GM21576 (cell line): ENCODE measurements around the gene HELQ.
"Not testable (repeated sequence)": the region's sequence is repeated elsewhere in the genome, so short reads cannot be mapped to it uniquely, and the experiment has no call there.

Experiments
- ATAC-seq: cut with Tn5 transposase; IDR thresholded peaks from one replicate; pipeline ENCODE4 v1.9.1; 2021; ENCODE audit warnings: mild to moderate bottlenecking, moderate library complexity; ENCODE audit not compliant: unreplicated experiment

HELQ gene, protein sequence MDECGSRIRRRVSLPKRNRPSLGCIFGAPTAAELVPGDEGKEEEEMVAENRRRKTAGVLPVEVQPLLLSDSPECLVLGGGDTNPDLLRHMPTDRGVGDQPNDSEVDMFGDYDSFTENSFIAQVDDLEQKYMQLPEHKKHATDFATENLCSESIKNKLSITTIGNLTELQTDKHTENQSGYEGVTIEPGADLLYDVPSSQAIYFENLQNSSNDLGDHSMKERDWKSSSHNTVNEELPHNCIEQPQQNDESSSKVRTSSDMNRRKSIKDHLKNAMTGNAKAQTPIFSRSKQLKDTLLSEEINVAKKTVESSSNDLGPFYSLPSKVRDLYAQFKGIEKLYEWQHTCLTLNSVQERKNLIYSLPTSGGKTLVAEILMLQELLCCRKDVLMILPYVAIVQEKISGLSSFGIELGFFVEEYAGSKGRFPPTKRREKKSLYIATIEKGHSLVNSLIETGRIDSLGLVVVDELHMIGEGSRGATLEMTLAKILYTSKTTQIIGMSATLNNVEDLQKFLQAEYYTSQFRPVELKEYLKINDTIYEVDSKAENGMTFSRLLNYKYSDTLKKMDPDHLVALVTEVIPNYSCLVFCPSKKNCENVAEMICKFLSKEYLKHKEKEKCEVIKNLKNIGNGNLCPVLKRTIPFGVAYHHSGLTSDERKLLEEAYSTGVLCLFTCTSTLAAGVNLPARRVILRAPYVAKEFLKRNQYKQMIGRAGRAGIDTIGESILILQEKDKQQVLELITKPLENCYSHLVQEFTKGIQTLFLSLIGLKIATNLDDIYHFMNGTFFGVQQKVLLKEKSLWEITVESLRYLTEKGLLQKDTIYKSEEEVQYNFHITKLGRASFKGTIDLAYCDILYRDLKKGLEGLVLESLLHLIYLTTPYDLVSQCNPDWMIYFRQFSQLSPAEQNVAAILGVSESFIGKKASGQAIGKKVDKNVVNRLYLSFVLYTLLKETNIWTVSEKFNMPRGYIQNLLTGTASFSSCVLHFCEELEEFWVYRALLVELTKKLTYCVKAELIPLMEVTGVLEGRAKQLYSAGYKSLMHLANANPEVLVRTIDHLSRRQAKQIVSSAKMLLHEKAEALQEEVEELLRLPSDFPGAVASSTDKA

DNA sequence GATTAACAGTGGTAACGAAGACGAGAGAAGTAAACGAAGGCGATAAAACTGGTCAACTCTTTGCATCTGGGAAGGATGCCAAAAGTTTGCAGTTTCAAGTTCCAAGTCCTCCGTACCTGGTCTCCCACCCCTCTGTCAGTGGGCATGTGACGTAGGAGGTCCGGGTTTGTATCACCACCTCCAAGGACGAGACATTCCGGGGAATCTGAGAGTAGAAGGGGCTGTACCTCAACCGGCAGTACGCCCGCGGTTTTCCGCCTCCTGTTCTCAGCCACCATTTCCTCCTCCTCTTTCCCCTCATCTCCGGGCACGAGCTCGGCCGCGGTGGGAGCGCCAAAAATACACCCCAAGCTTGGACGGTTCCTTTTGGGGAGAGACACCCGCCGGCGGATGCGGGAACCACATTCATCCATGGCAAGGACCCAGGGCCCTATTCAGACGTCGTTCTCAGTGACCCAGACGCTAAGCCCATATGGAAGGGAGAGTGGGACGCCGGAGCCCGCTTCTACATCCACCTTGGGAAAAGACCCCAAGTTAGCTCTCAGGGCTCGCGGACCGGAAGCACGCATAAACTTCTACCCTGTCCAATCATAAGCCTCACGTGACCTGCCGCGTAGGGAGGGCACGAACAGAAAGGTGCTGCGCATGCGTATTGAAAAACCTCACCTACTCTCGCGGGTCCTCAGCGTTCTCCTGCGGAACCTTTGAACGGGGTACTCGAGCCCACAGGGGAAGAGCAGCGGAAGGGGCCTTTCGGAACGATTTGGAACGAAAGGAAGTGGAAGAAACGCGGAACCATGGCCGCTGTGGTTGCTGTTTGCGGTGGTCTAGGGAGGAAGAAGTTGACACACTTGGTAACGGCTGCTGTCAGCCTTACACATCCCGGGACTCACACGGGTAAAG, at the start of gene HELQ, which contains the start of gene MRPS18C:
Gene HELQ, minus strand, starts transcription at position 543 of the 903 bp plus-strand sequence. Its CDS starts 130 bp downstream, at position 413.
Gene MRPS18C, plus strand, starts transcription at position 778 of the 903 bp plus-strand sequence. Its CDS starts 20 bp downstream, at position 798.
- ATAC-seq = peak; percentile 97

DNA sequence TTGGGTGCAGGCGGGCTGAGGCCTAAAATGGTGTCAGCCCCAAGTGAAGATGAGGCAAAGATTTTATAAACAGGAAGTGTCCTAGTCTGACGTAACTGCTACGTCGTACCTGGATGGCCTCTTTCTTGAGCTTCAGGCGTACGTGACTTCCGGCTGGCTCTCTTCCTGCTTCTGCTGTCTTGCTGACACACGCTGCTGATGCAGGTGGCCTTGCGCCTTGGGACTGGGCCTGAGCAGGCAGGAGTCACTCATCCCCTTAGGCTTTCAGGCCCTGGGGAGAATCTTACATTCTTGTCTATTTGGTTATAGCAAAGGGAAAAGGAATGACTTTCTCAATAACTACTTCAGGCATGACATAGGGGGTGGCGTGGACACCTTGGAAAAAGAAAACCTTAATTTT, 49.4 kb upstream of the HELQ start:
- ATAC-seq = no peak

GRCh38 chr4:83504503-83504902, 48.9 kb upstream of the HELQ start:
- no peak for ATAC-seq

GRCh38 chr4:83503974-83504373, 48.4 kb upstream of the HELQ start:
- ATAC-seq = no peak

- not testable (repeated sequence) for ATAC-seq
Measured at GRCh38 chr4:83501671-83502070, 46.0 kb upstream of the HELQ start.

- ATAC-seq = no peak
Measured at GRCh38 chr4:83498187-83498586, 42.6 kb upstream of the HELQ start.

DNA sequence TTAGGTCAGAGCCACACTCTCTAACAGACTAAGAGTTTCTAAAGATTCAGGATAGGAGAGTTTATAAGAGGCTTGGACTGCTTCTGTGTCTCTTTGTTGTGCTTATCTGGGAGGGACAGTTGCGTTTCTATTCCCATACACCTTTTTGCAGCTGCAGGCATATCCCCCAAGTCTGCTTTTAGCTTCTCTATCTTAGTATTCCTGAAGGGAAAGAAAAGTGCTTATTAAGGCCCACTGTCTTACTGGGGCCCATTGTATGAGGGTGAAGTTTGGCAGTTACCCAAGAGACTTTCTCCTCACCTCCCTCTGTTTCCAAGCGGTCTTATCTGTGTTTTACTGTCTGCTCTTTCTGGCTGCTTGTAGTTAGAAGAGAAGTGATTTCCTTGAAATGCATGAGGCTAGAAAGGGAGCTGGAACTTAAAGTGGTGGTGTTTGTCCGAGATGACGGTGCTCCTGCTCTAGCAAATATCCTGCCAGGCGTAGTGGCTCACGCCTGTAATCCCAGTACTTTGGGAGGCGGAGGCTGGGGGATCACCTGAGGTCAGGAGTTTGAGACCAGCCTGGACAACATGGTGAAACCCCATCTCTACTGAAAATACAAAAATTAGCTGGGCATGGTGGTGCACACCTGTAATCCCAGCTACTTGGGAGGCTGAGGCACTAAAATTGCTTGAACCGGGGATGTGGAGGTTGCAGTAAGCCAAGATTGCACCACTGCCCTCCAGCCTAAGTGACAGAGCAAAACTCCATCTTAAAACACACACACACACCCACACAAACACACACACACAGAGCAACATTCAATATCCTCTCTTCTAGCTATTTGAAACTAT, 40.7 kb upstream of the HELQ start:
- ATAC-seq = not testable (repeated sequence)

DNA sequence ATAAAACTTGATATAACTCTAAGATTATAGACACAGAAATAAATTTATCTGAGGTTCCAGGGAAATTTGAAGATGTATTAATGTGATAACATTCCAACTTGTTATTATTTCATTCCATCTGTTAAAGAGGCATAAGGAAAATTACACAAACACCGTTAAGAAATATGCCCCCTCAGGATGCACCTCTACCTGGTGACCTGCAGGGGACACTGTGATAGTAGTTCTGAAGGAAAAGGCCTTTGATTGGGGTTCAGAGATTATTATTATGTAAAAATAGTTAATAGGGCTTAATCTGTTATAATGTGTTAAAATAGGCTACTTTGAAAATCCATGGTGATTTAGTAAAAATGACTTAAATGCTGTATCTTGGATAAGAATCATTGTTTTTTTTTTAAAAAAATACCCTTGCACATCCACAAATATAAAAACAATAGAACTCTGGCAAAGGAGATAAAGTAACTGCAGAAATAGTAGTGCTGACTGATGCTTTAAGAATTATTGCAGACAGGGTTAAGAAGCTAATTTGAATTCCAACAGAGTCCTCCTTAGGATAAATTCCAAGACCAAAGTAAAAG, 35.3 kb upstream of the HELQ start:
- peak; percentile 71 for ATAC-seq

GRCh38 chr4:83489711-83490326, 34.2 kb upstream of the HELQ start:
- ATAC-seq = no peak

DNA sequence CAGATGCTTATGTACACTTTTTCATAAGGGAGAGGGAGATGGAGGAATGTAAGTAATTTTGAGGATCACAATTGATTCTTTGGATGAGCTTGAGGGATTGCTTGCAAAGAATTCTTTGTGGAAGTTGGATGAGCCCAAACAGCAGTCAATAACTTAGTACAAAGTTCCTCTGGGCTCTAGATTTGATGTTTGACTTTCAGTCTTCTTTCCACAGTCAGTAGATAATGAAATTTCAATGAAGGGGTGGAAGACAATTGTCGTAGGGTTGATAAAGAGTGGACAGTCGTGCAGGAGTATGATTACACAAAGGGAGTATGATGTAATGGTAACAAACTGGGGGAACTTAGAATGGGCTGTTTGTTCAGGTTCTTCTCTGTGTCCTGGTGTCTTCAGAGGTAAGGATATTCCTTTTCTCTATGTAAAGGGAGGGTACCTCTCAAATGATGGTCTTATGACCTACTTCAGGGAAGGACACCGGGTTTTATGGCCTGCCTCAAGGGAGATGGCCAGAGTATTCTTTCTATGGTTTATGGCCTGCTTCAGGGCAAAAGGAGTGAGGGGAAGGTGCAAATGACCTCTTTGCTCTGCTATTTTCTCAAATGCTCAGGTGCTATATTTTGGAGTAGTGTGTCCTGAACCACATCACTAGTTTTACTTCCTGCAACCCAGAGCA, 31.0 kb upstream of the HELQ start:
- no peak for ATAC-seq

DNA sequence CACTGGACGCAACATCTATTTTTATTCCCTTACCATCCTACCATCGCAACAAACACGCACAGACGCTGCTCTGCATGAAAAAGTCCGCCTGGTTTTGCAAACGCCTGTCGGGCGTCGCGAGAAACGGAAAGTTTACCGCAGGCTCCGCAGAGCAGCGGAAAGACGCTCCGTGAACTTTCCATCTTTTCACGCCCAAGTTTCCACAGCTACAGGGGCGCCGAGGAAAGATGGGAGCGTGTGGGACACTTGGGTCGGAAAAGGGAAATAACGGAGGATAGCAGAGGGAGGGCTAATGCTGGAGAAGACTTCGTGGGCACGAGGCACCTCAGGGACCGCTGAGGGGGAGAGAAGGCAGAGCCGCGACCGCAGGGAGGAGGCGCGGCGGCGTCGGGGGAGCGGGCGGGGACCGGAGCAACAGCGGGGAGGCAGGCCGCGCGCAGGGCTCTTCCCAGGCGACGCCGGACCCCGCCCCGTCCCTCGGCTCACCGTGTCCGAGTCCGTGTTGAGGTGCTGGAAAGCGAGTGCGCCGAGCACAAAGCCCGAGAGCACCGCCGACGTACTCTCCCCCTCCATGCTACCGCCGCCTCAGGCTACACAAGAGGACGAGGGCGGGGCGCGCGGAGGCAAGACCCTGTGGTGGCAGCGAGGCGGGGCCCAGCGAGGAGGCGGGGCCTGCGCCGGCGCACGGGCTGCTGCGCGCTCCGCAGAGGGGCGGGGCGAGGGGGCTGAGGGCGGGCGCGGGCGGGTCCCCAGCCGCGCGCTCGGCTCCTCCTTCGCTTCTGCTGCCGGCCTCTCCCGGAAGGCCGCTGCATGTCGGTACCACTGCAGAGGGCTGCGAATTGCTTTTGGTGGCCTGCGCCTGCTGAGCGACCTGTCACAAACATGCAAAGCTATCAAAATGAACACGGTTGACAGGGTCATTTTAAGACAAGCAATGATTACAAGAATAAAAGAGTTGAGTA, 29.2 kb upstream of the HELQ start, which contains the start of gene ABRAXAS1:
Gene ABRAXAS1, minus strand, starts transcription at position 601 of the 962 bp plus-strand sequence. Its CDS starts 28 bp downstream, at position 573.
- ATAC-seq = peak; percentile 96

- ATAC-seq = no peak
Measured at GRCh38 chr4:83473966-83474365, 18.3 kb upstream of the HELQ start.

GRCh38 chr4:83473423-83473822, 17.8 kb upstream of the HELQ start:
- ATAC-seq = no peak

- ATAC-seq = no peak
Measured at GRCh38 chr4:83456184-83456501, 520 bp upstream of the HELQ start.

GRCh38 chr4:83454686-83455085, 937 bp downstream of the HELQ start:
- no peak for ATAC-seq

DNA sequence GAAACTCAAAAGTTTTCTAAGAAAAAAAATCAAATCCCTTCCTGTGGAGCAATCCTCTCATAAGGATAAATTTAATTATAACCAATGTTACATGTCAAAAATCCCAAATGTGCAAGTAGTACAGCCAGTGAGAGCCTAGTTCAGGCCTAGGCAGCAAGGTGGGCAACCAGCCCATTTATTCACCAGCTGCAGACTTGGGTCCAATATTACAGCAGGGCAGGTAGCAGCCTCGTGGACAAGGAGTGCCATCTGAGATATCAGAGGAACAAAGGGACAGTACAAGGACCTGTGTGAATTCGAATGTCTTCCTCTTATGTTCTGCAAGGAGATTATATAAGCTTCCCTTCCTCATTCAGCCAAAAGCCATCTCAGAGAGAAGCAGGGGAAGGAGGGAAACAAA, 6.6 kb downstream of the HELQ start:
- ATAC-seq = no peak

DNA sequence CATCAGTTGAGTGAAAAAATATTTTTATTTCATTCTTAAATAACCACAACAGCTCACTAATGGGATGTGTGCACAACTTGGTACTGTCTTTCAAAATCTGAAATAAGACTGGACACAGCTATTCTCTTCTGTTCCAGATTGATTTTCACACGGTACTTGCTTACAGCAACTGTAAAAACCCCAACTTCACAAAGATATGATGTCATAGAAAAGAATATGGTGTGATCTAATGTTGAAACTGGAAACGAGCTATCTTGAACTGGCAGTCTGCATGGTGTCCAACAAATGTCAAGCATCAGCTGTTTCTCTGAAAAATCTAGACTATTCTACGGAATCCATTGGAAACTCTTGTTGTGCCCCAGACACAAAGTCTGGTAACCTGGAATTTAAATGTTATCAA, 14.7 kb downstream of the HELQ start:
- ATAC-seq = no peak
